Measurements from ENCODE around the gene AURKA. TPM values are rescaled to one million over a fixed set of nuclear protein-coding genes. Genes with fewer than 3 reads are reported as not detected.
A peak's percentile ranks its signal among the peaks of the same experiment; 100 is the strongest.
"Not testable (repeated sequence)": the region's sequence is repeated elsewhere in the genome, so short reads cannot be mapped to it uniquely, and the experiment has no call there.

Gene AURKA
- polyA plus RNA-seq, 1 donor: 6.9 TPM

GRCh38 chr20:56420940-56421688 lies 29.1 kb upstream of the AURKA start:
- DNase-seq: no peak

GRCh38 chr20:56420028-56420427 lies 28.0 kb upstream of the AURKA start:
- no peak for DNase-seq

GRCh38 chr20:56418385-56418861 lies 26.4 kb upstream of the AURKA start:
- DNase-seq: no peak

DNA sequence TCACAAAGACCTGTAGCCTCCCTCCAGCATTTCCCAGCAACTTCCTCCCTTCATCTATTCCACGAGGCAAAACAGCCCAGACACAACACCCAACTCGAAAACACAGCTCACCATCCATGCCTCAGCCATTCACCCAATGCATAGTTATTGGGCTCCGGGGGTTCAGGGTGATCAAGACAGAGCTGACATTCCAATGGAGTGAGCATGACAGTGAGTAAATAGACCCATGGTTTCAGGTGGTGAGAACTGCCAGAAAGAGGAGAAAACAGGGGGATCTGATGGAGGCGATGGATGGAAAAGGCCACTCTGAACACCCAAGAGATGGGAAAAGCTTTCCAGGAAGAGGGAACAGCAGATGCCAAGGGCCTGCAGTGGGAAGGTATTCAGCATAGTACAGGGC lies 25.9 kb upstream of the AURKA start:
- DNase-seq: no peak

GRCh38 chr20:56417402-56417801 lies 25.4 kb upstream of the AURKA start:
- no peak for DNase-seq

DNA sequence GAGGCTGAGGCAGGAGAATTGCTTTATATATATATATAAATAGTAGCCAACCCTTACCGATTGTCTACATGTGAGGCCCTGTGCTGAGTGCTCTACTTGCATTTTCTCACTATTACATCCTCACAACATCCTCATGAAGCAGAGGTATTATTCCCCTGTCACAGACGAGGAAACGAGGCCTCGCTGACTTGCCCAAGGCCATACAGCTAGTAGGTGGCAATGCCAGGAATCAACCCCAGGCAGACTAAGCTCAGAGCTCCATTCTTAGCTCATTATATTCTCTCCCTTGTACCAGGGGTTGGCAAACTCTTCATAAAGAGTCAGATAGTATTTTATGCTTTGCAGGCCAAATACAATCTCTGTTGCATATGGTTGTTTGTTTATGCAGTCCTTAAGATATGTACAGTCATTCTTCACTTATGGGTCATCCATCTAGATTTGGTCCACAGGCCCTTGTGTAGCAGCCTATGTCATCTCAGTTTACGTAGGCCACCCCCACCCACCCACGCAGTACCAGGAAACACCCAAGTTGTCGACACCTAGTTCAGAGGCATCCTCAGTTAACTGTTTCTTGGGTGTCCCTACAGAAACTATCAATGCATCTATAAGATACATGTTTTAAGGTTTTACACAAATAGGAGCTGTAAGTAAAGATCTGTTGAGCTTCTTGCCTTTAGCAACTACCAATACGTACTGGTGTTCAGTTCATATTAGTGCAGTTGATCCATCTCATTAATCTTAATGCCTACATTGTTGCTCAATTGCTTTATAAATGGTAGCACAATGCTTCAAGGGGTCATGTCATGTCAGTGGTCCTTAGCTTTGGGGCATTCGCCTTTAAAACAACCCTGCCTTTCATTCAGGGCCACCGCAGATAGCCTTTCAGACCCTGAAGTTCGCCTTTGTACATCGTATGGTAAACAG lies 23.1 kb upstream of the AURKA start:
- DNase-seq: no peak

DNA sequence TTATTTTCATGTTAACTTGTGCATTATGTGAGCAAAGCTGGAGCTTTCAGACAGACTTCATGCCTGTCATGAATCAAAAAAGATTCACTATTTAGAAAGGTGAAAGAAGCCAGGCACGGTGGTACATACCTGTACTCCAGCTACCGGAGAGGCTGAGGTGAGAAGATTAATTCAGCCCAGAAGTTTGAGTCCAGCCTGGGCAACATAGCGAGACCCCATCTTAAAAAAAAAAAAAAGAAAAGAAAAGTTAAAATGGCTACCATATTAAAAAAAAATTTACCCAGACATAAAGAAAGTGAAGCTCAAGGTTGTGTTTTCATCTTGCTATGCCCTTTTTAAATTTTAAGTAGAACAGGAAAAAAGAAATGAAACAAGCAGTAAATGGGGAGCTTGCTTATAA lies 20.9 kb upstream of the AURKA start:
- DNase-seq: no peak

DNA sequence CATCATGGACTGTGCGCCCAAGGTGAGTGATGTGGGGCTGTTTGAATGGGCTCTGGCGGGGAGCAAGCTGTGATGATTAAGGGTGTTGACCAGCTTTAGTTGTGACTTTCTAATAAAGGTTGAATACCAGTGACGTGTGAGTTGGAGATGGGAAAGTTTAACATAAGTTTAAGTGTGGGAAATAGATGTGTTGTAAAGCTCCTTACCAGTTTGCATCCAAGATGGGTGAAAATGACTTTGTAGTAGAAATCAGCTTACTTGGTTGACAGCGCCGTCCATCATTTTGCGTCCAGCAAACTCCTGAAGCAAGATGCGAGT lies 20.4 kb upstream of the AURKA start:
- DNase-seq: no peak

DNA sequence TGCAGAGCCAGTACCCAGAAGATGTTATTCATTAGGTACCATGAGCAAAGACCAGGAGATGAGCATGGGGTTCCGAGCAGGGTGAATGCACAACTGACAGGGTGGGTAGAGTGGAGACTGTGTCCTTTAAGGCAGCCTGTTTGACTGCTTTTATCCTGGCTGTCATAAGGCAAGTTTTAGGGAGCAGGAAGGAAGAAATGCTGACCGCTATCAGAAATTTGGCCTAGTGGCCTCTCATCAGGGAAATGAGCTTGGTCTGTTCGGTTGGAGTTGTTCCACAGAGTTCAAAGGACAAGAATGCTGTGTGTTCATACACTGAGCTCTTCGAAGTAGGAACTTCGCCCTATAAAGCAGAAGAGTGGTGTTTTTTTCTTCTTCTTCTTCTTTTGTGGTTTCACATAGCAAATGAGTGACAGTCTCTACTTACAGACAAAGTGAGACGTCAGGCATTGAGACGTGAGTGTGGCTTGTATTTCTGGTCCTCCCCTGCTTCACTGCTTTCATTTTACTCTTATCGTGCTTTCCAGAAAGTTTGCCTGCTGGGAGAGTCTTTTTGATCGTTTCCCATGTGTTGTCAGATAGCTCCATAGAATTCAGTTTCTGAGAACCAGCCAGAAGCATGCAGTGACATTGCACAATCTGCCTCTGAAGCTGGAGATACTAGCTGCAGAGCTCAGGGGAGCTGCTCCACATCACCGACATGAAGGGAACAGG lies 19.9 kb upstream of the AURKA start, which contains the start of gene CASS4:
CASS4 (plus strand) TSS at position 502 of the 714 bp plus-strand sequence; CDS start at position 701, 199 bp downstream.
- no peak for DNase-seq

- not testable (repeated sequence) for DNase-seq
Measured at GRCh38 chr20:56411287-56411686, 19.3 kb upstream of the AURKA start.

DNA sequence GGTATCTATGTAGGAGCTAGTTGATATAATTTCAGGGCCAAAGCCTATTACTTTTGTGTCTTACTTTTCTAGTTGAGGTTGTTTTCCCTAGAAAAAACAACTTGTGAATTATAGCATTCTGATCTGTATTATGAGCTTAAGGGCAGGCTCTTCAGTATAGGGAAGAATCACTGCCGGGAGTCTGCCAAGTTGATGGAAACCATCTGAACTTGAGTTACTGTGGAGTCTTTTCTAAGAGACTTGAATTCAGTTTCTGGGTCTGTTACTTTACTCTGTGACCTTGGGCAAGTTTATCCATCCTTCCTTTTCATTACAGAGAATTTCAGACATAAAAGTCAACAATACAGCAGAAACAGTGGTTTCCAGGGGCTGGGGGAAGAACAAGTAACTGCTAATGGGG lies 17.9 kb upstream of the AURKA start:
- no peak for DNase-seq

GRCh38 chr20:56409521-56409920 lies 17.5 kb upstream of the AURKA start:
- DNase-seq: no peak

- no peak for DNase-seq
Measured at GRCh38 chr20:56406910-56407309, 14.9 kb upstream of the AURKA start.

DNA sequence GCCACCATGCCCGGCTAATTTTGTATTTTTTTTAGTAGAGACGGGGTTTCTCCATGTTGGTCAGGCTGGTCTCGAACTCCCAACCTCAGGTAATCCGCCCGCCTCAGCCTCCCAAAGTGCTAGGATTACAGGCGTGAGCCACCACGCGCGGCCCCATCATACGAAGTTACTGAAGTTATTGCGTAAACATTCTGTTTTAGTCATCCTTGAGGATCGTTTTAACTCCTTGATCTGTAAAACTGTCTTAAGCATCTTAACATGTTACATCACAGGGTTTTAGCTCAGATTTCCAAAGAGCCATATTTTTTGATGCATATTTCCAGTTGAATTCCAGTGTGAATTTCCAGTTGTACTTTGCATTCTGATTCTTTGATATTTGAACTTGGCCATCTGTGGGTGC lies 13.3 kb upstream of the AURKA start:
- not testable (repeated sequence) for DNase-seq

DNA sequence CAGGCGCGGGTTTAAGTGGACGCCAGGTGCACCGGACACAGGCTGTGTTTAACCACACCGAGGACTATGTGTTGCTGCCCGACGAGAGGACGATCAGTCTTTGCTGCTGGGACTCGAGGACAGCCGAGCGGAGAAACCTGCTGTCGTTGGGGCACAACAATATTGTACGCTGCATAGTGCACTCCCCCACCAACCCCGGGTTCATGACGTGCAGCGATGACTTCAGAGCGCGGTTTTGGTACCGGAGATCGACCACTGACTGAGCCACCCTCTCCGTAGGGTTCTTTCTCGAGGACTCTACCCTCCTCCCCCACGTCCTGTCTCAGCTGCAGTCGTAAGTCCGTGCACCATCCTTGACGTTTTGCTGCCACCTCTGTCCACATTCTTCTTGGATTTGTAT lies 11.4 kb upstream of the AURKA start:
- DNase-seq: no peak

DNA sequence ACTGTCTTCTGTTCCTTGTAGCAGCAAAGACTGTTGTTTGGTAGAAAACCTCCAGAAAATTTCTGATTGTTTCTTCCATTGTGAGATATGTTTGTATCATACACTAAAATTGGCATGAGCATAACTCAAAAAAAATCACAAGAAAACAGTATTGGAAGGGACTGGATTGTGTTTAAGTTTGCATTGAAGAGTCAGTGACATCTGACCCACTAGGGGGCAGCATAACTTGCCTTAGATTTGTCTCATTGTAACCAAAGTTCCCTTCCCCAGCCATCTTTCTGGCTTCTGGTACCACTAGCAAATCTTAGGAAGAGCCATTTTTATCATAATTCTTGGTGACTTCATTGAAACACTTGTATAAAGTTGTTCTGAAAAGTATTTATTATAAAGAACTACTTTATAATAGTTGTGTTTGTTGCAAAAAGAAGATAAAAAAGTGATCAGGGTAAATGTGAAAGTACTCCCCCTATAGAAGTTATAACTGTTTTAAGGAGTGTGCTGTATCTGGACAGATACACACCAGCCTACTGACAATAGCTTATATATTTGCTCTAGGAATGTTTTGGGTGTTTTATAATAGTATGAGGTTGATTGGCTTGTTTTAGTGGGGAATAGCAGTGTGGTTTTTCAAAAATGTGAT lies 8.1 kb upstream of the AURKA start:
- peak; percentile 69 for DNase-seq

DNA sequence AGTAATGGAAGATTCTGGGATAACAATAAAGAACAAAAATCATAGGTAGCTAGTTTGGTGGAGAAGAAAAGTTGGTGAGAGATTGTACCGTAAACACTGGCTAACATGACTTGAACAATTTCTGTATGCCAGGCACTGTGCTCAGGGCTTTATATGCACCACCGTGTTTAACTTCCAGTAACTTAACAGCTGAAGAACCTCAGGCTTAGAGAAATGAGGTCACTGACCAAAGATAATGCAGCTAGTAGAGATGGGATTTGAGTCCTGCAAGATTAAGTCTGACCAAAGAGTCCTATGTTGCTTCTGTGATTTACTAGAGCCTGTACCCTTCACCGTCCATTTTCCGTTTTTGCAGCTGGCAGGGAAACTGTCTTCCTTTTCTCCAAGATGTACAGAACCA lies 3.2 kb upstream of the AURKA start:
- DNase-seq: no peak

- no peak for DNase-seq
Measured at GRCh38 chr20:56393653-56394052, 1.6 kb upstream of the AURKA start.

- DNase-seq: peak; percentile 19
Measured at GRCh38 chr20:56392881-56393482, 967 bp upstream of the AURKA start.

- DNase-seq: no peak
Measured at GRCh38 chr20:56391596-56392131, 351 bp downstream of the AURKA start.

GRCh38 chr20:56391037-56391436 lies 978 bp downstream of the AURKA start:
- DNase-seq: no peak

DNA sequence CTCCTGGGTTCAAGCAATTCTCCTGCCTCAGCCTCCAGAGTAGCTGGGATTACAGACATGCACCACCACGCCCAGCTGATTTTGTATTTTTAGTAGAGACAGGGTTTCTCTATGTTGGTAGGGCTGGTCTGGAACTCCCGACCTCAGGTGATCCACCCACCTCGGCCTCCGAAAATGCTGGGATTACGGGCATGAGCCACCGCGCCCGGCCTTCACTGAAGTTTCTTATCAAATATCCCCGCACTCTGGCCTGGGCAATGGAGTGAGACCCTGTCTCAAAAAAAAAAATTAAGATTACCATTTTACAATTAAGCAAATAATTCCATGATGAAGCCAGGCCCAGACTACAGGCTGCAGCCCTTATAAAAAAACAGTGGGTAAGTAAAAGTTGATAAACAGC lies 1.6 kb downstream of the AURKA start:
- DNase-seq: not testable (repeated sequence)
